WERI-Rb-1 (cell line): ENCODE measurements around the gene ARMC8.

Experiments
- DNase-seq: peaks from one replicate; pipeline ENCODE4 v3.0.0-alpha.2; 2020
- H3K27ac ChIP-seq: fragments of 250-450 bp; sonication (Bioruptor Pico); 2 replicates; pipeline ENCODE4 v1.5.1; 2020; ENCODE audit warnings: mild to moderate bottlenecking, moderate library complexity
- H3K27me3 ChIP-seq: fragments of 250-450 bp; sonication (Bioruptor Pico); 2 replicates; pipeline ENCODE4 v1.5.1; 2021; ENCODE audit warnings: mild to moderate bottlenecking, low read depth, moderate library complexity; ENCODE audit not compliant: insufficient read depth, severe bottlenecking
- H3K36me3 ChIP-seq: fragments of 250-450 bp; sonication (Bioruptor Pico); 2 replicates; pipeline ENCODE4 v1.5.1; 2020; ENCODE audit warnings: mild to moderate bottlenecking, moderate library complexity
- H3K4me3 ChIP-seq: 2 replicates; pipeline ENCODE4 v1.5.1; 2011; ENCODE audit warnings: low read depth, mild to moderate bottlenecking, control low read depth, low read length
- H3K9me3 ChIP-seq: fragments of 250-450 bp; sonication (Bioruptor Pico); 2 replicates; pipeline ENCODE4 v1.5.1; 2021; ENCODE audit warnings: mild to moderate bottlenecking, moderate library complexity; ENCODE audit not compliant: severe bottlenecking
- CTCF ChIP-seq: IDR thresholded peaks from 2 replicates; pipeline ENCODE4 v1.5.1; 2011; ENCODE audit warnings: low read depth, mild to moderate bottlenecking, control low read depth, inconsistent platforms, low read length

The ARMC8 gene

GRCh38 chr3:138174421-138175131, 12.5 kb upstream of the ARMC8 start, which contains the start of gene DBR1:
Gene DBR1 (minus strand): TSS chr3:138174921. CDS start chr3:138174795, 126 bp downstream.
- TF ChIP-seq CTCF, result no peak
- H3K27me3 ChIP-seq, result no peaks in the 10 kb centered on the region
- DNase-seq, result peak; percentile 84
- no peaks in the 10 kb centered on the region for H3K9me3 ChIP-seq
- H3K4me3 ChIP-seq, result peak within 1 kb of the TSS; percentile 62
- peak within 1 kb of the TSS; percentile 93 for H3K27ac ChIP-seq
- peaks cover 40% of the 10 kb centered on the region for H3K36me3 ChIP-seq

- Histone ChIP-seq H3K27me3 (no peaks in the 10 kb centered on the region), H3K9me3 (no peaks in the 10 kb centered on the region), H3K27ac (no peak overlapping the region), H3K36me3 (no peaks in the 10 kb centered on the region), H3K4me3 (no peak overlapping the region)
- DNase-seq, result peak; percentile 38
- no peak for TF ChIP-seq CTCF
Observed at GRCh38 chr3:138180375-138181029, 6.6 kb upstream of the ARMC8 start.

- H3K4me3 ChIP-seq, result no peak overlapping the region
- H3K27ac ChIP-seq, result no peak overlapping the region
- no peak for DNase-seq
- TF ChIP-seq CTCF, result no peak
- peaks cover 18% of the 10 kb centered on the region for H3K36me3 ChIP-seq
- H3K27me3 ChIP-seq, result no peaks in the 10 kb centered on the region
- H3K9me3 ChIP-seq, result no peaks in the 10 kb centered on the region
Observed at GRCh38 chr3:138184994-138185393, 2.1 kb upstream of the ARMC8 start.

GRCh38 chr3:138186221-138186620, 880 bp upstream of the ARMC8 start:
- no peak for DNase-seq
- no peak overlapping the region for H3K27ac ChIP-seq
- peaks cover 27% of the 10 kb centered on the region for H3K36me3 ChIP-seq
- H3K27me3 ChIP-seq, result no peaks in the 10 kb centered on the region
- no peaks in the 10 kb centered on the region for H3K9me3 ChIP-seq
- no peak for TF ChIP-seq CTCF
- H3K4me3 ChIP-seq, result peak overlapping the region; percentile 87

GRCh38 chr3:138186803-138187295, 252 bp upstream of the ARMC8 start:
- H3K4me3 ChIP-seq, result peak overlapping the region; percentile 87
- H3K9me3 ChIP-seq, result no peaks in the 10 kb centered on the region
- peak; percentile 89 for DNase-seq
- H3K36me3 ChIP-seq, result peaks cover 31% of the 10 kb centered on the region
- no peak for TF ChIP-seq CTCF
- no peaks in the 10 kb centered on the region for H3K27me3 ChIP-seq
- H3K27ac ChIP-seq, result peak overlapping the region; percentile 100
